HepG2 (cell line): Measurements from ENCODE around the gene PGPEP1. TPM values are rescaled to one million over a fixed set of nuclear protein-coding genes. Genes with fewer than 3 reads are reported as not detected.
A peak's percentile ranks its signal among the peaks of the same experiment; 100 is the strongest.

Experiments
- ARNTL ChIP-seq: sonication (generic); formaldehyde crosslinking; IDR thresholded peaks from 2 replicates; pipeline ENCODE4 v1.4.0; 2020; ENCODE audit warnings: mild to moderate bottlenecking, missing genetic modification reagents
- MTA3 ChIP-seq: sonication (generic); formaldehyde crosslinking; IDR thresholded peaks from 2 replicates; pipeline ENCODE4 v1.4.0; 2020; ENCODE audit warnings: missing genetic modification reagents
- NCOA5 ChIP-seq: sonication (generic); formaldehyde crosslinking; IDR thresholded peaks from 2 replicates; pipeline ENCODE4 v1.4.0; 2020; ENCODE audit warnings: missing genetic modification reagents
- PHF20 ChIP-seq: sonication (generic); formaldehyde crosslinking; IDR thresholded peaks from 2 replicates; pipeline ENCODE4 v1.5.0; 2020; ENCODE audit warnings: mild to moderate bottlenecking, missing genetic modification reagents
- POLR2A ChIP-seq, 2 experiments: IDR thresholded peaks; 2 replicates each; pipeline ENCODE4 v1.6.1; 2011; ENCODE audit warnings: low read depth in 2 of 2, low read length in 2 of 2, mild to moderate bottlenecking in 1 of 2, moderate library complexity in 1 of 2; ENCODE audit not compliant: insufficient read depth in 1 of 2
- TBL1XR1 ChIP-seq: fragments of 150-350 bp; IDR thresholded peaks from 2 replicates; pipeline ENCODE4 v1.6.1; 2014; ENCODE audit warnings: borderline replicate concordance, low read length; ENCODE audit not compliant: partially characterized antibody
- ZNF878 ChIP-seq: sonication (generic); formaldehyde crosslinking; IDR thresholded peaks from 2 replicates; pipeline ENCODE4 v1.8.1; 2023; ENCODE audit warnings: mild to moderate bottlenecking, missing genetic modification reagents, moderate library complexity
- polyA plus RNA-seq, 8 experiments: library from polyadenylated mRNA; depleted of rRNA in 3 of 8; stranded (reverse) in 7 of 8; unstranded in 1 of 8; fragments of >200 nt; fragmentation: Illumina TruSeq in 4 of 8; extraction: Trizol in 4 of 8; gene quantifications; 2 replicates each; pipeline versions ENCODE4 v1.2.1 to v1.2.3, GENCODE V29; 2011 to 2016; ENCODE audit warnings: low read depth in 4 of 8, missing spikeins in 1 of 8, mixed read lengths in 1 of 8; ENCODE audit not compliant: insufficient read depth in 1 of 8
- total RNA-seq, 5 experiments: library from RNA; depleted of rRNA; stranded (reverse); fragments of >200 nt; fragmentation: Illumina TruSeq; extraction: Trizol; gene quantifications; 2 replicates each; pipeline ENCODE4 v1.2.3, GENCODE V29; 2016; ENCODE audit warnings: low read depth in 1 of 5
- TF ChIP-seq, protein P1 (sequence below): sonication (generic); formaldehyde crosslinking; IDR thresholded peaks from 2 replicates; pipeline ENCODE4 v1.9.0; 2022; ENCODE audit warnings: low read depth, missing genetic modification reagents
- TF ChIP-seq, protein P2 (sequence below): sonication (generic); formaldehyde crosslinking; IDR thresholded peaks from 2 replicates; pipeline ENCODE4 v1.5.1; 2020; ENCODE audit warnings: mild to moderate bottlenecking, moderate library complexity, missing genetic modification reagents
- TF ChIP-seq, protein P3 (sequence below): sonication (generic); formaldehyde crosslinking; IDR thresholded peaks from 2 replicates; pipeline ENCODE4 v1.4.0; 2020; ENCODE audit warnings: mild to moderate bottlenecking, missing genetic modification reagents

The PGPEP1 gene
- total and polyA plus RNA-seq, 2 of the 13 experiments (the other 11 are each of a cell fraction or from before 2014, with no cell fraction given), result 53.1 to 56.6 TPM

DNA sequence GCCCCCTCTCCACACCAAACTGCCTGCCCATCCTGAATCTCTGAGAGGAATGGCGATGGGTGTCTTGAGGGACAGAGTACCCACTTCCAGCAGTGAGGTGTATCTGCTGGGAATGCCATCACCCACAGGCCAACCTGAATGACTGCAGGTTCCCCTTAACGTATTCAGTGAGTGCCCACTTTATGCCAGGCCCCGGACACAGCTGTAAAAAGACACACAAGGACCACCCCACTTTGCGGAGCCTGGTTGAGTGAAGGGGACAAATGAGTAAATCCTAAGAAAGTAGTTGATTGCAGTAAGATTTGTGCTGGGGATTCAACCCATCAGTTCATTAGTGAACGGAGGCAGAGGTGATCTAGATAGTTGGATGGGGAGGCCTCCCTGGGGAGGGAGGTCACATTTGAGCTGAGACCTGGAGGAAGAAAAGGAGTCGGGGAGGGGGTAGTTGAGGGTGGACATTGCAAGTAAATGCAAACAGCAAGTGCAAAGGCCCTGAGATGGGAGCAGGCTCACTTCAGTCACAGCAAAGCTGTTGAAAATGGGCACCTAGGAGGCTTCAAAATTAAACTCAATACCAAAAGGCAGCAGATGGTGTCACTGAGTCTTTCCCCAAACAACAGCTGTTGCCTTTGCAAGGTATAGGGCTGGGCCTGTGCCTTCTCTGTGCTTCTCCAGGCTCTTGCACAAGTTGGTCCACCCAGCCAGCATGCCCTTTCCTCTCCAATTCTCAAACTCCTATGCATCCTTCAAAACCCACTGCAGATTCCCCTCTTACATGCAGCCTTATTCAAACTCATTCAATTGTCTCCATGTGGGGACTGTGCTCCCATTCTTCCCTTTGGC is 49.9 kb downstream of the PGPEP1 start (continued):
- TF ChIP-seq, protein P1, sequence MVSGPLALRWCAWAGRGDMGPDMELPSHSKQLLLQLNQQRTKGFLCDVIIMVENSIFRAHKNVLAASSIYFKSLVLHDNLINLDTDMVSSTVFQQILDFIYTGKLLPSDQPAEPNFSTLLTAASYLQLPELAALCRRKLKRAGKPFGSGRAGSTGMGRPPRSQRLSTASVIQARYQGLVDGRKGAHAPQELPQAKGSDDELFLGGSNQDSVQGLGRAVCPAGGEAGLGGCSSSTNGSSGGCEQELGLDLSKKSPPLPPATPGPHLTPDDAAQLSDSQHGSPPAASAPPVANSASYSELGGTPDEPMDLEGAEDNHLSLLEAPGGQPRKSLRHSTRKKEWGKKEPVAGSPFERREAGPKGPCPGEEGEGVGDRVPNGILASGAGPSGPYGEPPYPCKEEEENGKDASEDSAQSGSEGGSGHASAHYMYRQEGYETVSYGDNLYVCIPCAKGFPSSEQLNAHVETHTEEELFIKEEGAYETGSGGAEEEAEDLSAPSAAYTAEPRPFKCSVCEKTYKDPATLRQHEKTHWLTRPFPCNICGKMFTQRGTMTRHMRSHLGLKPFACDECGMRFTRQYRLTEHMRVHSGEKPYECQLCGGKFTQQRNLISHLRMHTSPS, result peak; percentile 91
- TF ChIP-seq, protein P2, sequence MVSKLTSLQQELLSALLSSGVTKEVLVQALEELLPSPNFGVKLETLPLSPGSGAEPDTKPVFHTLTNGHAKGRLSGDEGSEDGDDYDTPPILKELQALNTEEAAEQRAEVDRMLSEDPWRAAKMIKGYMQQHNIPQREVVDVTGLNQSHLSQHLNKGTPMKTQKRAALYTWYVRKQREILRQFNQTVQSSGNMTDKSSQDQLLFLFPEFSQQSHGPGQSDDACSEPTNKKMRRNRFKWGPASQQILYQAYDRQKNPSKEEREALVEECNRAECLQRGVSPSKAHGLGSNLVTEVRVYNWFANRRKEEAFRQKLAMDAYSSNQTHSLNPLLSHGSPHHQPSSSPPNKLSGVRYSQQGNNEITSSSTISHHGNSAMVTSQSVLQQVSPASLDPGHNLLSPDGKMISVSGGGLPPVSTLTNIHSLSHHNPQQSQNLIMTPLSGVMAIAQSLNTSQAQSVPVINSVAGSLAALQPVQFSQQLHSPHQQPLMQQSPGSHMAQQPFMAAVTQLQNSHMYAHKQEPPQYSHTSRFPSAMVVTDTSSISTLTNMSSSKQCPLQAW (CRISPR knock-in tag), result peak; percentile 58; the same call in 1 of the 2 replicates
- TF ChIP-seq ARNTL, result no peak
- TF ChIP-seq PHF20 (CRISPR knock-in tag), result no peak
- TF ChIP-seq, protein P3, sequence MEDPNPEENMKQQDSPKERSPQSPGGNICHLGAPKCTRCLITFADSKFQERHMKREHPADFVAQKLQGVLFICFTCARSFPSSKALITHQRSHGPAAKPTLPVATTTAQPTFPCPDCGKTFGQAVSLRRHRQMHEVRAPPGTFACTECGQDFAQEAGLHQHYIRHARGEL (CRISPR knock-in tag), result no peak
- TF ChIP-seq POLR2A (IDR thresholded peaks at IDR 0.05; ENCODE audit: insufficient read depth in 1 of 2, low read depth in 2 of 2, low read length in 2 of 2), result peak; percentile 41 to 65
- peak; percentile 53 for TF ChIP-seq ZNF878 (CRISPR knock-in tag)
- TF ChIP-seq MTA3 (CRISPR knock-in tag), result no peak
- peak; percentile 76; the same call in 1 of the 2 replicates for TF ChIP-seq NCOA5
- TF ChIP-seq TBL1XR1, result no peak
- TF ChIP-seq, all 625 proteins: peak for 86
